ENCODE measurements around the gene NSF.
"Not testable (repeated sequence)": the region's sequence is repeated elsewhere in the genome, so short reads cannot be mapped to it uniquely, and the experiment has no call there.

Gene NSF

DNA sequence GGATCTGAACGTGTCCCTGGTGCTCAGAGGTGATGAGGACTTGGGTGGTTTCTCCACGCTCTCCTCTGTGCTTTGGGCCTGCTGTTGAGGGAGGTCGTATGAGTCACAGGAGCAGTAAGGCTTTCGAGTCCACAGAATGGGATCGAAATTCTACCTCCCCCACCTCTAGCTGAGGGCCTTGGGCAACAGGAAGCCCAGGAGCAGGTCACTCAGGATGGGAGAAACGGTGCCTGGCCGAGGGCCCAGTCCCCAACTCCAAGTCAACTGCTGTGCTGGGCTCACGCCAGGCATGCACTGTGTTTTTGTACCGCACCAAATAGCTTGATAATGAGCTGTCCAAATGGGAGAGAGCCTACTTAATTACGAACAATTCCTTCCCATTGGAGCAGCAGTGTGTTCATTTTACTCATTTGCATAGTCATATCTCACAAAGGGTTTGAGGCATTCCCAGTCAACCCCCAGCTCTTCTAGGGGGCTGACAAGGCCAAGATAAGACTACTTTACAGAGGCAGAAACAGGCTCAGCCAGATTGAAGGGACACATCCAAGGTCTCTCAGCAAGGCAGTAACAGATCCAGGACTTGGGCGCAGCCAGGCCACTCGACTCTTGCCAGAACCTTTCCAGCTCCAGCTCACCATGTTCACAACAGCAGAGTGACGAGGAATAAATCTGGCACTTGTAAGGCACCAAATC, 174.4 kb downstream of the NSF start:
- Histone ChIP-seq H3K4me3 (ENCODE audit: low read depth, low read length) (no peak overlapping the region), H3K9ac (ENCODE audit: low read depth, low read length) (no peak overlapping the region), H3K36me3 (ENCODE audit: control insufficient read depth, insufficient read depth, low read length) (no peaks in the 10 kb centered on the region), H3K9me3 (ENCODE audit: control insufficient read depth, insufficient read depth, low read length) (no peaks in the 10 kb centered on the region), H3K4me1 (ENCODE audit: control insufficient read depth, insufficient read depth, low read length) (no peaks in the 10 kb centered on the region), H3K27me3 (ENCODE audit: control insufficient read depth, insufficient read depth, low read length) (peaks cover 17% of the 10 kb centered on the region)

DNA sequence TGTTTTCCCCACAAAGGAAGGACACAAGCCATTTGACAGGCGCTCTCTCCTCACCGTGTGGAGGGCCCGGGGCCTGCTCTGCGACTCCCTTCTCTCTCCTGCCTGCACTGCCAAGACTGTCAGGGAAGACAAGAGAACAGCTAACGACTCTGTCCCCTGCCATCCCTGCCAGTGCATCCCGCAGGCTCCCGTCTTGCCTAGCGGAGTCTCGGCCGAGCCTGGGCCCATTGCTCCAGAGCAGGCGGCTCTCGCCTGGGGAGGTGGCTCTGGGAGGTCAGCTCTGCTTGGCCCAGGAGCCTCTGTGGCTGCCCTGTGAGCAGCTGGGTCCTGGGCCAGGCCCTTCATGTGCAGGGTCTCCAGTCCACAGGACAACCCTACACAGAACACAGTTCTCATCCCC, 175.0 kb downstream of the NSF start:
- Histone ChIP-seq H3K4me1 (ENCODE audit: control insufficient read depth, insufficient read depth, low read length) (peaks cover 4% of the 10 kb centered on the region), H3K9me3 (ENCODE audit: control insufficient read depth, insufficient read depth, low read length) (no peaks in the 10 kb centered on the region), H3K9ac (ENCODE audit: low read depth, low read length) (no peak overlapping the region), H3K4me3 (ENCODE audit: low read depth, low read length) (no peak overlapping the region), H3K36me3 (ENCODE audit: control insufficient read depth, insufficient read depth, low read length) (no peaks in the 10 kb centered on the region), H3K27me3 (ENCODE audit: control insufficient read depth, insufficient read depth, low read length) (peaks cover 23% of the 10 kb centered on the region)

DNA sequence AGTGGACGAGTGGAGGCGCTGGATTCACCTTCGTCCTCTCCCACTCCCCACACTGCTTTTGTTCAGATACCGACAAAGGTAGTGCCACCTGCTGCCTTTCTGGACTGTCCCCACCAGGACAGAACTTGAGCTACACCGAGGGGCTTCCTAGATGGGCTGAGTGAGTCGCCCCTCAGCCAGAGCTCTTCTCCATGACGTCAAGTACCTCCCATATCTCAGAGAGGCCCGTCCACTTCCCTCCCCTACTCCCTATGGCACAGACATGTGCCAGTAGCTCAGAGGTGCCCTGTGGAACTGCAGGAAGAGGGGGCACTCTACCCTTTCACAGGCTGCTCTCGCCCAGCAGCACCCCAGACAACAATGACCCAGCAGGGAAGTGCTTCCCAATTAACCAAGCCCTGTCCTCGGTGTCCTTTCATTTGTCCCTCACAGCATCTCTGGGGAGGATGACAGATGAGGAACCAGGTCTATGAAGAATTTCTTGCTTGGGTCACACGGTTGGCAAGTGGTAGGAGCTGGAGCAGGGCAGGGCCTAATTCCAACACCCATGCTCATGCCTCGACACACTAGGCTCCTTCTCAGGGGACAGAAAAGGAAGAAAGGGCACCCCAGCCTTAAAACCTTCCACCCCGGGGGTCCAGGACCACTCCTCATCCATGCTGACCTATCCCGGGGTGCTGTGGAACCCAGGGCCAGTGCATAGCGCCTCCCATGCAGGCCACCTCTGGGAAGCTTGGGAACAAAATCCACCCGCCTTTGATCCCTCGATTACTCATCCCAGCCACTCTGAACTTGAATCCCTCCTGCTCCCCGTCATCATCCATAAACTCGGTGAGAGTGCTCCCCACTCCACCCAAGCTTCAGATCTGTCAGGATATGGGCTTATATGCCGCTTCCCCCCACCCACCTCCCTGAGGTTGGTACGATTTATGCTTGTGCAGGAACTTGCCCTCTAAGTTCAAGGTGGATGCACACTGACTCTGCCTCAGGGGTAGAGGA, 176.3 kb downstream of the NSF start:
- Histone ChIP-seq H3K4me3 (ENCODE audit: low read depth, low read length) (no peak overlapping the region), H3K27me3 (ENCODE audit: control insufficient read depth, insufficient read depth, low read length) (peaks cover 27% of the 10 kb centered on the region), H3K4me1 (ENCODE audit: control insufficient read depth, insufficient read depth, low read length) (peaks cover 4% of the 10 kb centered on the region), H3K9me3 (ENCODE audit: control insufficient read depth, insufficient read depth, low read length) (no peaks in the 10 kb centered on the region), H3K9ac (ENCODE audit: low read depth, low read length) (no peak overlapping the region), H3K36me3 (ENCODE audit: control insufficient read depth, insufficient read depth, low read length) (no peaks in the 10 kb centered on the region)

DNA sequence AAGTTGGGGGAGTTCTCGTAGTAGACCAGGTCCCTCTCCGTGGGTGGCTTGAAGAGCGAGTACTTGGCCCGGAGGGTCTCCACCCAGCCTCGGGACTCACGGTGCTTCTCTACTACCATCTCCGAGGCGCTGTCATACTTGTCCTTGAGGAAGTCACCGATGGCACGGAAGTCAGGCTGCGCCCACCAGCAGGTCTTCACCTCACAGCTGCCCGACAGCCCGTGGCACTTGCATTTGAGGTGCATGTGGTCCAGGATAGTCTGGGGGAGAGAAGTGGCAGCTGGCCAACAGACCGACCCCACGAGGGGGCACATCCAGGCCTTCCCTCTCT, 178.0 kb downstream of the NSF start:
- Histone ChIP-seq H3K27me3 (ENCODE audit: control insufficient read depth, insufficient read depth, low read length) (peaks cover 34% of the 10 kb centered on the region), H3K9me3 (ENCODE audit: control insufficient read depth, insufficient read depth, low read length) (no peaks in the 10 kb centered on the region), H3K9ac (ENCODE audit: low read depth, low read length) (no peak overlapping the region), H3K4me1 (ENCODE audit: control insufficient read depth, insufficient read depth, low read length) (peaks cover 11% of the 10 kb centered on the region), H3K36me3 (ENCODE audit: control insufficient read depth, insufficient read depth, low read length) (no peaks in the 10 kb centered on the region), H3K4me3 (ENCODE audit: low read depth, low read length) (no peak overlapping the region)

DNA sequence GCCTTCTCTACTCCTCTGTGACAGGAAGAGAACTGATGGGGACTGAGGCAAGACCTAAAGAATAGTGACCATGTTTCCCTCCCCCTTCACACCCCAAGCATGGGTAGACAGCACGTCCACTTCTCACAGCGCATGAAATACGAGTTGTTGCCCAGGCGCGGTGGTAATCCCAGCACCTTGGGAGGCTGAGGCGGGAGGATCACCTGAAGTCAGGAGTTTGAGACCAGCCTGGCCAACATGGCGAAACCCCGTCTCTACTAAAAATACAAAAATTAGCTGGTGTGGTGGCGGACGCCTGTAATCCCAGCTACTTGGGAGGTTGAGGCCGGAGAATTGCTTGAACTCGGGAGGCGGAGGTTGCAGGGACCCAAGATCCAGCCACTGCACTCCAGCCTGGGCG, 178.4 kb downstream of the NSF start:
- not testable (repeated sequence) for H3K9ac ChIP-seq (ENCODE audit: low read depth, low read length); H3K9me3 ChIP-seq (ENCODE audit: control insufficient read depth, insufficient read depth, low read length); H3K36me3 ChIP-seq (ENCODE audit: control insufficient read depth, insufficient read depth, low read length); H3K4me3 ChIP-seq (ENCODE audit: low read depth, low read length)
- H3K27me3 ChIP-seq (ENCODE audit: control insufficient read depth, insufficient read depth, low read length), result peaks cover 38% of the 10 kb centered on the region
- peaks cover 11% of the 10 kb centered on the region for H3K4me1 ChIP-seq (ENCODE audit: control insufficient read depth, insufficient read depth, low read length)

DNA sequence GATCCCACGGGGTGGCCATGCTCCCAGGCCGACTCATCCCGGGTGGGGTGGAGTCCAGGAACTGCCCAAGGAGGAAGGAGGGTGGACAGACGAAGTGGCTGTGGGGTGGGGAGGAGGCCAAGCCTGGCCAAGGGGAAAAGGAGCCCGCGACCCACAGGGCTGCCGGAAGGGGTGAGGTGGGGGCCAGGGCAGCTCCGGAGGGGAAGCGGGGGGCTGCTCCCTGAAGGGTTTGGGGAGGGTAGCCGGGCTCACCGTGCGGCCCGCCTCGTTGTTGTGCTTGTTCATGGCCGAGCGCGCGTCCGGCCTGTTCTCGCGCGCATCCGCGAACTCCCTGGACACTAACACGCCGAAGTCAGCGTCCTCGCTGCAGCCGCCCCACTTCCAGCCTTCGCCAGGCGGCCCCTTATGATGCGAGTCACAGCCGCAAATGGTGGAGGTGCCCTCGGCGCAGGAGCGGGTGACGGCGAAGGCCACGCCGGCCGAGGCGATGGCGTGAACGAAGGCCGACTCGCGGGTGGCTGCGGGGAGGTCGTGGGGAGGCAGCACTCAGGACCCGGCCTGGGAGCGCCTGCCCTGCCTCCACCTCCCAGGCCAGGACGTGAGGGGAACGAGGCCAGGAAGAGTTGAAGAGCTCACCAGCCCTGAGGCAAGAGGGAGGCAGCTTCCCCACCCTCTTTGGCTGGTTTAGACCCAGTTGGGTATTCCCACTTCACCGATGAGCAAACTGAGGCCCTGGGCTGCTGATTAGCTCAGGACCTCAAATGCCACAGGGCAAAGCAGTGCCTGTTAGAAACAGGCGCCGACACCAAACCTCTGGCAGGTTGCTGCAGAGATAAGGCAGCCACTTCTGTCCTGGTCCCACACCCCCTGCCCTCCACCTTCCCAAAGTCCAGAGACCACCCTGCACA, 179.3 kb downstream of the NSF start:
- Histone ChIP-seq H3K4me1 (ENCODE audit: control insufficient read depth, insufficient read depth, low read length) (peaks cover 13% of the 10 kb centered on the region), H3K4me3 (ENCODE audit: low read depth, low read length) (peak overlapping the region; percentile 39), H3K9ac (ENCODE audit: low read depth, low read length) (no peak overlapping the region), H3K27me3 (ENCODE audit: control insufficient read depth, insufficient read depth, low read length) (peaks cover 47% of the 10 kb centered on the region), H3K36me3 (ENCODE audit: control insufficient read depth, insufficient read depth, low read length) (no peaks in the 10 kb centered on the region), H3K9me3 (ENCODE audit: control insufficient read depth, insufficient read depth, low read length) (no peaks in the 10 kb centered on the region)

DNA sequence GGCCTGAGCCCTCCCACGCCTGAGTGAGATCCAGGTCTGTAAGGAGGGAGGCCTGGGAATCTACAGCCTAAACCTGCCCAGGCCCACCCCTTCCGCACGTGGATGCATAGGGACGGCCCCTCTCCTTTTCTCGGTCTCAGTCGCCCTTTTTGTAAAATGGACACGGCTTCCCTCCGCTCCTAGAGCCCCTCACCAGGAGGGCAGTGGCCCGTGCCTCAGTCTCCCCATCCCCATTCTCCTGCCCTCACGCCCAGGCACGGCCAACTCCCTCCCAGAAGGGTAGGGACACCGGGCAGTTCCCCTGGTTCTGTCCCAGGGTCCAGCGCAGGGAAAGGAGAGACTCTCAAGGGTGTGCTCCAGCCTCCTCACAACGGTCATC, 180.0 kb downstream of the NSF start:
- no peaks in the 10 kb centered on the region for H3K36me3 ChIP-seq (ENCODE audit: control insufficient read depth, insufficient read depth, low read length)
- no peaks in the 10 kb centered on the region for H3K9me3 ChIP-seq (ENCODE audit: control insufficient read depth, insufficient read depth, low read length)
- no peak overlapping the region for H3K9ac ChIP-seq (ENCODE audit: low read depth, low read length)
- H3K4me1 ChIP-seq (ENCODE audit: control insufficient read depth, insufficient read depth, low read length), result peaks cover 13% of the 10 kb centered on the region
- peaks cover 54% of the 10 kb centered on the region for H3K27me3 ChIP-seq (ENCODE audit: control insufficient read depth, insufficient read depth, low read length)
- peak overlapping the region; percentile 39 for H3K4me3 ChIP-seq (ENCODE audit: low read depth, low read length)

DNA sequence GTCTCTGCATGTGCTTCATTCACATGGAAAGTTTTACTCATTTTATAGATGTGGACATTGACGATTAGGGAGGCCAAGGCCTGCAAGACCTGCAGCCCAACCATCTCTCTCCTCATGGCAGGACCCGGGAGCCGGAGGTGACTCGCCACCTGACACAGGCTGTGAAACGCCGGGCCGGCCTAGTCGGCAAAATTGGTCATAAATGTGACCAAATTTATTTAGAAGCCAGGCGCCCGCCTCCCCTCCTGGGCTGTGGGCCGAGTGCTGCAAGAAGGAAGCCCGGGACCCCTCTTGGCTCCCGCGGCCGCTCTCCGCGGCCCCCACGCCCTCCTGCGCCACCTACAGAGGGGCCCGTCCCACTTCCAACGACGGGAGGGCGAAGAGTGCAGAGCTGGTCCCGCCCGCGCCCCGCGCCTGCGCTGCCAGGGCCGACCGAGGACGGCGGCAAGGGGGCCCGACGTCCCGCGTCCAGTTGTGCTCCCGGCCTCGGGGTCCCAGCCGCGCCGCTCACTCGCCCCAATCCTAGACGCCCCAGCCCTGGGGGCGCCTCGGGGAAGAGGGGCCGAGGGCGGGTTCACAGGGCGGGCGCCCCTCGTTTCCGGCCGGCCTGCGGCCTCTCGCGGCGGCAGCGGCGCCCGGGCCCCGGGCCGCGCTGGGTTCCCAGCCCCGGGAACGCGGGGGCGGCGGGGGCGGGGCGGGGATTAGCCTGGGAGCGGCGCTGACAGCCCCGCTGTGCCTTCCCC, 180.5 kb downstream of the NSF start:
- no peaks in the 10 kb centered on the region for H3K36me3 ChIP-seq (ENCODE audit: control insufficient read depth, insufficient read depth, low read length)
- H3K4me1 ChIP-seq (ENCODE audit: control insufficient read depth, insufficient read depth, low read length), result peaks cover 13% of the 10 kb centered on the region
- H3K9ac ChIP-seq (ENCODE audit: low read depth, low read length), result no peak overlapping the region
- no peaks in the 10 kb centered on the region for H3K9me3 ChIP-seq (ENCODE audit: control insufficient read depth, insufficient read depth, low read length)
- peaks cover 56% of the 10 kb centered on the region for H3K27me3 ChIP-seq (ENCODE audit: control insufficient read depth, insufficient read depth, low read length)
- H3K4me3 ChIP-seq (ENCODE audit: low read depth, low read length), result peak overlapping the region; percentile 39

DNA sequence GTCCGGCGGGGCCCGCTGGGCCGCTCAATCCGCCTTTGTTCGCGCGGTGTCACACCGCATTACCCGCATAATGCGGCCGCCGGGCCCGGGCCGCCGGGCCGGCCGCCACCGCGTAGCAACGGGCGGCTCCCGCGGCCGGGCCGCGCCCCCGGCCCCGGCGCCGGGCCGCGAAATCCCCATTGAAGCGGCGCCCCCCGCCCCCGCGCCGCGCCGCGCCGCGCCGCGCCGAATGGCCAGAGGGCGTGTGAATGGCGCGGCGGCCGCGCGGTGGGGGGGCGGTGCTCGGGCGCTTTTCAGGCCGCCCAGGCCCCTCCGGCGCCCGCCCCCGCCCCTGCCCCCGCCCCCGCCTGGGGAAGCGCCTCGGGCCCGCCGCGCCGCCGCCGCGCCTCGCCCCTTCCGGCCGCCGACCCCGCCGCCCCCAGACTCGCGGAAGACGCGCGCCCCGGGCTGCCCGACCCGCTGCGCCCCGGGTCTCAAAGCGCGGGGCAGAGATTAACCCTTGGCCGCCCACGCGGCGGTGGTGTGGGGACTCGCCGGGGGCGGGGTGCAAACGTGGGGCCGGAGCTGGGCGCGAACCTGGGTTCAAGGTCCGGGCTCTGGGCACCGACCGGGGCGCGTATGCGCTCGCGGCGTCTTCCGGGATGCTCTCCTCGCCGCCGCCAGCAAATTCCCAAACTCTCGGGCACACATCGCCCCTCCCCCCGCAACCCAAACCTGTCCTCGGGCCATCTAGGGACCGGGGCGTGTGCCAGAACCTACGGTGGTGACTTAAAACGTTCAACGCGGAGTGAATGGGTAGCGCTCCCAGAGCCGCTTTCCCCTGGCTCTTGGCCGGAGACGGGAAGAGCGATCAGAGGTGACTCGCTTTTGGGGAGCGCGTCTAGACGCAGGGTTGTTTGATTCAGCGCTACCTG, 181.3 kb downstream of the NSF start:
- peaks cover 65% of the 10 kb centered on the region for H3K27me3 ChIP-seq (ENCODE audit: control insufficient read depth, insufficient read depth, low read length)

DNA sequence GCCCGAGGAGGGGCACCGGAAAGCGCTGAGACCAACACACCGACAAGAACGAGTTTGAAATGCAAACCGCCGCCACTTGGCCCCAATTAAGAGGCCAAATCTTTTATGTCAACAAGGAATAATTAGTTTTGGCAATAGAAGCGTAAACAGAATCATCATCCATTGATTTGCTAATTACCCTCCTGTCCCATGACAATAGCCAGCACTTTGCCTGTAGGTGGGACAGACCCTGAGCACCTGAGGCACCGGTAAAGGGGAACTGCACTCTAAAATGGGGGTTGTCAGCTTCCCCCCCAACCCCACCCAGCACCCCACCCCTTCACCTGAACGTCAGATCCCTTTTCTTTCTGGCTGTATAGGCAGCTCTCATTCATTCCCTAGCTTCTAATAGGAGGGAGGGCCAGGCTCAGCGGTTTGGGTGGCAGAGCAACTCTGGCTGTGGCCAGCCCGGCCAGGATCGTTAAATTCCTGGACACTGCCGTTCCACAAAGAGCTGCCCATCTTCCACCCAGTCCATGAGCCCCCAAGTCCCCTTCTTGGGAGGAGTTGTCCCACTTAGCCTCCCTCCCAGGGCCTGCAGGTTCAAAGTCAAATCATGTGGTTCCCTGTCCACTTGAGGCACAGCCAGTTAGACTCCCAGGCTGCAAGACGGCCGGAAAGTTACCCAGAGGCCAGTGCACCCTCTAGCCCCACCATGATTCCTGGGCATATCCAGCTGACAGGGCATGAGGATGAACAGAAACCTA, 182.2 kb downstream of the NSF start:
- peaks cover 70% of the 10 kb centered on the region for H3K27me3 ChIP-seq (ENCODE audit: control insufficient read depth, insufficient read depth, low read length)

More for the DNA sequence above, 181.3 kb downstream of the NSF start:
- peak overlapping the region; percentile 52 for H3K4me3 ChIP-seq (ENCODE audit: low read depth, low read length)
- no peak overlapping the region for H3K9ac ChIP-seq (ENCODE audit: low read depth, low read length)
- no peaks in the 10 kb centered on the region for H3K36me3 ChIP-seq (ENCODE audit: control insufficient read depth, insufficient read depth, low read length)
- no peaks in the 10 kb centered on the region for H3K9me3 ChIP-seq (ENCODE audit: control insufficient read depth, insufficient read depth, low read length)
- peaks cover 13% of the 10 kb centered on the region for H3K4me1 ChIP-seq (ENCODE audit: control insufficient read depth, insufficient read depth, low read length)

More for the DNA sequence above, 182.2 kb downstream of the NSF start:
- H3K9ac ChIP-seq (ENCODE audit: low read depth, low read length), result no peak overlapping the region
- H3K4me1 ChIP-seq (ENCODE audit: control insufficient read depth, insufficient read depth, low read length), result peaks cover 13% of the 10 kb centered on the region
- no peaks in the 10 kb centered on the region for H3K9me3 ChIP-seq (ENCODE audit: control insufficient read depth, insufficient read depth, low read length)
- no peaks in the 10 kb centered on the region for H3K36me3 ChIP-seq (ENCODE audit: control insufficient read depth, insufficient read depth, low read length)
- H3K4me3 ChIP-seq (ENCODE audit: low read depth, low read length), result peak overlapping the region; percentile 52
